Body of pancreas (tissue), 4 donors: ENCODE measurements around the gene VMO1. TPM values are rescaled to one million over a fixed set of nuclear protein-coding genes. Genes with fewer than 3 reads are reported as not detected.

Experiments used
- ATAC-seq: fragments of 150-250 bp; one replicate; pipeline ENCODE4 v1.9.1; 2016
- DNase-seq, 4 donors: peaks; one replicate each; pipeline ENCODE4 v3.0.0-alpha.2; 2019
- H3K27ac ChIP-seq, 4 donors: fragments of 200-600 bp; sonication (generic); 1 replicate in 3 of 4; 2 replicates in 1 of 4; pipeline versions ENCODE4 v1.5.1 to v1.6.1; 2016 to 2019; ENCODE audit warnings: mild to moderate bottlenecking in 1 of 4, mixed read lengths in 1 of 4, moderate library complexity in 1 of 4
- H3K27me3 ChIP-seq, 2 donors: fragments of 200-600 bp; sonication (generic); one replicate each; pipeline ENCODE4 v1.6.0; 2016; ENCODE audit warnings: mild to moderate bottlenecking in 1 of 2
- H3K36me3 ChIP-seq, 2 donors: fragments of 200-600 bp; sonication (generic); replicated peaks in 1 of 2; 2 replicates each; pipeline ENCODE4 v1.5.1; 2016; ENCODE audit warnings: low read depth in 2 of 2; ENCODE audit not compliant: insufficient read depth in 1 of 2
- H3K4me1 ChIP-seq: fragments of 200-600 bp; sonication (generic); one replicate; pipeline ENCODE4 v1.6.0; 2016
- H3K4me3 ChIP-seq, 2 donors: fragments of 200-600 bp; sonication (generic); 1 replicate in 1 of 2; 2 replicates in 1 of 2; pipeline ENCODE4 v1.5.1; 2016 to 2019
- H3K9me3 ChIP-seq, 3 donors: fragments of 200-600 bp; sonication (generic); 1 replicate in 2 of 3; 2 replicates in 1 of 3; pipeline ENCODE4 v1.5.1; 2016
- POLR2A ChIP-seq, 3 donors: fragments of 450-650 bp; IDR thresholded peaks; one replicate each; pipeline ENCODE4 v1.6.1; 2016; ENCODE audit warnings: antibody characterized with exemption in 3 of 3, mild to moderate bottlenecking in 2 of 3
- WGBS, 2 donors: methylation state at CpG; one replicate each; pipeline ENCODE4 v1.1.5; 2017; 5-methylcytosine and 5-hydroxymethylcytosine counted together
- intact Hi-C: fragments of 100-400 bp; cut with DNase I; formaldehyde crosslinking; loops from one replicate; pipeline ENCODE4 v1.15.1; 2023
- total RNA-seq, 2 donors: library from RNA; depleted of rRNA; stranded (reverse); fragments of >200 nt; gene quantifications; one replicate each; pipeline ENCODE4 v1.1.0, GENCODE V29; 2016
- TF ChIP-seq, protein P1 (sequence below), 7 experiments: fragments of 450-650 bp in 4 of 7; fragments of 200-600 bp in 3 of 7; sonication (generic) in 3 of 7; IDR thresholded peaks; one replicate each; pipeline ENCODE4 v1.5.1; 2016 to 2019; ENCODE audit warnings: antibody characterized with exemption in 7 of 7

VMO1 gene
- total RNA-seq, 2 donors from 2014 or later: not detected

DNA sequence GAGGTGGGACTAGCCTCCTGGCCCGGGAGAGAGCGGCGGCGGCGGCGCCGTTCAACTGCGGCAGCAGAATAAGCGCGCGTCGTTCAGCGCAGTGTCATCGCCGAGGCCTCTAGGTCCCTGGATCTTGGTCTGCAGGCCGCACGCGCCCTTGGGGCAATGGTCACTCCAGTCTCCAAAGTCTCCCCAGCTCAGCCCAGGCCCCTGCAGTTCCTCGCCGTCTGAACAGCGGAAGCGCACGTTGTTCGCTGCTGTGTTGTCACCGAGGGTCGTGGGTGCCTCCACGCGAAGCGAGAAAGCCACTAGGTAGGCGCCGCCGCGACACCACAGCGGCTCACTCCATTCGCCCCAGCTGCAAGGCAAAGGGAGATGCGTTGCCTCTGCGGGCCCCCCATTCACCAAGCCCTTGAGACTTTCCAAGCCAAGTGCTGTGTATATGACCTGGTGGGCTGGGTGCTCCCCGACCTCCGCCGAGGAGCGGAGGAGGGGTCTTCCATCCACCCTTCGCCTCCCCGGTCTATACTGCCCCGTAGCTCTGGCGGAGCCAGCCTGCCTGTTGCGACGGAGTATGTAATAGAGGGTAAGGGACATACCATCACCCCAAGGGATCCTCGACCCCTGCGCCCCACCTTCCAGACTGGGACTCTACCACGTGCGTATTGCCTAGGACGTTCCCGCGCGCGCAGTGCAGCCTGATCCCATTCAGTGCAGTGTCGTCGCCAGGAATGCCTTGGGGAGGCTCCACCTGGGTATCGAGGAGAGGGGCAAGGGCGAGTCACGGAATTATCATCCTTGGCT lies 656 bp downstream of the VMO1 start:
- intact Hi-C loops: loop anchor here (5.0 kb wide), 2 partner anchors 53 to 102 kb away; partner anchors contain the start of gene MED11
- H3K9me3 ChIP-seq: no peaks in the 10 kb centered on the region
- H3K27ac ChIP-seq: no peak overlapping the region
- peaks cover 0 to 21% of the 10 kb centered on the region in 2 donors for H3K27me3 ChIP-seq
- no peak for ATAC-seq
- DNase-seq: no peak
- H3K4me1 ChIP-seq: peaks cover 46% of the 10 kb centered on the region
- no peak overlapping the region for H3K4me3 ChIP-seq
- H3K36me3 ChIP-seq: no peaks in the 10 kb centered on the region
- WGBS, 2 donors: 4 to 14% methylated on average over 19 to 58 of the region's 61 CpGs
- TF ChIP-seq, protein P1, sequence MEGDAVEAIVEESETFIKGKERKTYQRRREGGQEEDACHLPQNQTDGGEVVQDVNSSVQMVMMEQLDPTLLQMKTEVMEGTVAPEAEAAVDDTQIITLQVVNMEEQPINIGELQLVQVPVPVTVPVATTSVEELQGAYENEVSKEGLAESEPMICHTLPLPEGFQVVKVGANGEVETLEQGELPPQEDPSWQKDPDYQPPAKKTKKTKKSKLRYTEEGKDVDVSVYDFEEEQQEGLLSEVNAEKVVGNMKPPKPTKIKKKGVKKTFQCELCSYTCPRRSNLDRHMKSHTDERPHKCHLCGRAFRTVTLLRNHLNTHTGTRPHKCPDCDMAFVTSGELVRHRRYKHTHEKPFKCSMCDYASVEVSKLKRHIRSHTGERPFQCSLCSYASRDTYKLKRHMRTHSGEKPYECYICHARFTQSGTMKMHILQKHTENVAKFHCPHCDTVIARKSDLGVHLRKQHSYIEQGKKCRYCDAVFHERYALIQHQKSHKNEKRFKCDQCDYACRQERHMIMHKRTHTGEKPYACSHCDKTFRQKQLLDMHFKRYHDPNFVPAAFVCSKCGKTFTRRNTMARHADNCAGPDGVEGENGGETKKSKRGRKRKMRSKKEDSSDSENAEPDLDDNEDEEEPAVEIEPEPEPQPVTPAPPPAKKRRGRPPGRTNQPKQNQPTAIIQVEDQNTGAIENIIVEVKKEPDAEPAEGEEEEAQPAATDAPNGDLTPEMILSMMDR (IDR thresholded peaks at IDR 0.05): no peak
- TF ChIP-seq POLR2A (IDR thresholded peaks at IDR 0.05): no peak

DNA sequence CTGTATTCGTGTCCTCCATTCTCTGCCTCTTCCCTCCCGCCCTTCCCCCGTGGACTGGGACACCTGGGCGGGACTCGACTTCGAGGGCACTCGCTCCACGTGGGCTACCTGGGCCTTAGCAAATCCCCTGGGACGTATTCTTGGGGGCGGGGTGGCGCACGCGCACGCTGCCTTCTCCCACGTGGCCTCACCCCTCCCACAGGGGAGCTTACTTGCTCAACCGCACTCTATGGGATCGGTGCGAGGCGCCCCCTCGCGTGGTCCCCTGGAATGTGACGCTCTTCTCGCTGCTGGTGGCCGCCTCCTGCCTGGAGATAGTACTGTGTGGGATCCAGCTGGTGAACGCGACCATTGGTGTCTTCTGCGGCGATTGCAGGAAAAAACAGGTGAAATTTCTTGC lies 3.5 kb downstream of the VMO1 start:
- peaks cover 0 to 21% of the 10 kb centered on the region in 2 donors for H3K27me3 ChIP-seq
- ATAC-seq: no peak

DNA sequence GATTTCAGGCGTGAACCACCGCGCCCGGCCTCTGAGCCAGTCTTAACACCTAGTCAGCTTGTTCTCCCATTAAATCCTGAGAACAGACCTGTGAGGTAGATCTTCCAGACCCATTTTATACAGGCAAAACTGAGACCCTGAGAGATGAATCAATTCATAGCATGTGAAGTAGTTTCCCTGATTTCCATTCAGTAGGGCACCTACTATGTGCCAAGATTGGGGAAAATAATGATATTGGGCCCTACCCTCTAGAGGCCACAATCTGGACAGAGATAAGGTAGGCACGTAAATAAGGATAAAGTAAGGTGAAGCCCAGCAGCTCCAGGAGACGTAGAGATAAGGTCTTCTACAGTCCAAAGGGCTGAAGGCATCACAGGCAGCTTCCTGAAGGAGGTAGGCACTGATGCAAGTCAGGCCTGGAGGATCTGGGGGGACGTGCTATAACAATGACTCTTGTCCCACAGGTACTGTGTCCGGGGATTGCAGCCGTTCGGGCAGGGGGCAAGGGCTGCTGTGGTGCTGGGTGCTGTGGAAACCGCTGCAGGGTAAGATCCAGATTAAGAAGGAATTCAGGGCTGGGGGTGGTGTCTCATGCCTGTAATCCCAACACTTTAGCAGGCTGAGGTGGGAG lies 5.7 kb downstream of the VMO1 start:
- WGBS, 2 donors: 64 to 68% methylated on average over 11 of the region's 11 CpGs
- Histone ChIP-seq H3K4me3 (no peak overlapping the region), H3K4me1 (peaks cover 4% of the 10 kb centered on the region), H3K27me3 (peaks cover 0 to 13% of the 10 kb centered on the region in 2 donors), H3K36me3 (no peaks in the 10 kb centered on the region), H3K27ac (no peak overlapping the region), H3K9me3 (no peaks in the 10 kb centered on the region)
- DNase-seq: no peak
- TF ChIP-seq POLR2A (IDR thresholded peaks at IDR 0.05): no peak
- TF ChIP-seq, protein P1 (IDR thresholded peaks at IDR 0.05): no peak
- intact Hi-C loops: no loop called here
- ATAC-seq: no peak

More for the DNA sequence above, 3.5 kb downstream of the VMO1 start:
- no peak overlapping the region for H3K4me3 ChIP-seq
- H3K36me3 ChIP-seq: no peaks in the 10 kb centered on the region
- intact Hi-C loops: no loop called here
- H3K27ac ChIP-seq: no peak overlapping the region
- WGBS, 2 donors: 25 to 30% methylated on average over 20 to 26 of the region's 28 CpGs
- peaks cover 25% of the 10 kb centered on the region for H3K4me1 ChIP-seq
- TF ChIP-seq, protein P1 (IDR thresholded peaks at IDR 0.05): peak in 1 of 7 experiments; percentile 13
- no peak for TF ChIP-seq POLR2A (IDR thresholded peaks at IDR 0.05)
- peak in 1 of 4 donors; percentile 27 for DNase-seq
- no peaks in the 10 kb centered on the region for H3K9me3 ChIP-seq

DNA sequence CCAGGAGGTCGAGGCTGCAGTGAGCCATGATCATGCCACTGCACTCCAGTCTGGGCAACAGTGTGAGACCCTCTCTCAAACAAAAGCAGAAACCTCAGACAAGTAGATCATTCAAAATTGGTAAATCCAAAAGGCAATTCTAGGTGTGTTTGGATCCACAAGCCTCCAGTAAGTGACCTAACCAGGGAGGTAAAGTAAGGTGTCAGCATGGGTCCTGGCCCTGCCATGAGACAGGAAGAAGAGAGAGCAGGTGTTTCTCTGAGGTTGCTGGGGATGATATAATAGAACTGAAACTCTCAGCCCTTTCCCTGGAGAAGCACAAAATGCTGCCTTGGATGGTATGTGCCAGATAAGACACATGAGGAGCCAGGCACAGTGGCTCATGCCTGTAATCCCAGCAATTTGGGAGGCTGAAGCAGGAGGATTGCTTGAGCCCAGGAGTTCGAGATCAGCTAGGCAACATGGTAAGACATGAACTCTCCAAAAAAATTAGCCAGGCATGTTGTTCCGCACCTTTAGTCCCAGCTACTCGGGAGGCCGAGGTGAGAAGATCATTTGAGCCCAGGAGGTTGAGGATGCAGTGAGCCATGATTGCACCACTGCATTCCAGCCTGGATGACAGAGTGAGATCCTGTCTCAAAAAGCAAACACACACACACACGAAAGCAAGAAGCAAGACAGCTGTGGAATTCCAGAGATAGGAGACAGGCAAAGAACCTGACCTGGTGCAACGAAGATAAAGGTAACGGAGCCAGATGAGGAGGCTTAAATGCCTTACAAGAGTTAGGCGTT lies 8.0 kb downstream of the VMO1 start:
- no peak for TF ChIP-seq POLR2A (IDR thresholded peaks at IDR 0.05)
- TF ChIP-seq, protein P1 (IDR thresholded peaks at IDR 0.05): no peak

More for the DNA sequence above, 8.0 kb downstream of the VMO1 start:
- no peaks in the 10 kb centered on the region for H3K36me3 ChIP-seq
- peaks cover 0 to 9% of the 10 kb centered on the region in 2 donors for H3K27me3 ChIP-seq
- no peak overlapping the region for H3K27ac ChIP-seq
- ATAC-seq: no peak
- H3K9me3 ChIP-seq: no peaks in the 10 kb centered on the region
- WGBS, 2 donors: 64 to 66% methylated on average over 9 of the region's 9 CpGs
- intact Hi-C loops: no loop called here
- H3K4me1 ChIP-seq: no peaks in the 10 kb centered on the region
- H3K4me3 ChIP-seq: no peak overlapping the region
- no peak for DNase-seq
